ENCODE data around the gene TRMU.

Gene TRMU

DNA sequence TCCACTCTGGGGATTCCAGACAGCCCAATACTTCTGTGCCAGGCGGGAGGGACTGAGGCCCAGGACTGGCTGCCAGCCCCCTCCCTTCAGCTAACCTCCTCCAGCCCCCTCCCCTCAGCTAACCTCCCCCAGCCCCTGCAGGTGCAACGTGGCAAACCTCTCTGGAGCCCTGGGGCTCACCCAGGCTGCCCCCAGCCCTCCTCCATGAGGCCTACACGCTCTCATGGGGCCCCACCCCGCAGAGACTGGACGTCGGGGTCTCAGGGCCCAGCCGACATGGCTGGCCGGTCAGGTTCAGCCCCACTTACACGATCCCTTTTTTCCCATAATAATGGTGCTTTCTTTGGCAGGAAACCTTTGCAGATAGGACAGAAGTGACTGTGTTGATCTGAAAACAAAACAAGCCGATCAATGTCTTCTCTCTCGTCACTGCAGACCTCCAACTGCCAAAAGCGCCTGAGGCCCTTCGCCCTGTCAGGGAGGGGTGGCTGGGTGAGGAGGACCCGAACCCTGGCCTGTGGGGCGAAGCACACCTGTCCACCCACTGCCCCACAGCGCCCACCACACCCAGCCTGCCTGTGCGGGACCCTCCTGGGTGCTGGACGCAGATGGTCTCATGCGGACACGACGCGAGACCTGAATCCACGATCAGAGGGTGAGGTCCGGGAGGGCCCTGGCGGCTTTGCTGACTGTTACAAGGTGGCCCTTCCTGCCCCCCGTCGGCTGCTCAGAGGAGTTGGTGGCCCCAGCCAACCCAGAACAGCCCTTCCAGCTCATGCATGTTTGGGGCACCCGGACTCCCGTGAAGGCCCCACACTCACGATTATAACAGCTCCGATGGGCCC lies 33.6 kb downstream of the TRMU start:
- H3K27me3 ChIP-seq (ENCODE audit: control insufficient read depth in 1 of 2, insufficient read depth in 2 of 2, low read length in 2 of 2) = peaks cover 0 to 12% of the 10 kb centered on the region in 2 donors
- H3K36me3 ChIP-seq (ENCODE audit: control insufficient read depth in 1 of 2, insufficient read depth in 2 of 2, low read length in 2 of 2) = no peaks in the 10 kb centered on the region
- peaks cover 21 to 27% of the 10 kb centered on the region in 2 donors for H3K4me1 ChIP-seq (ENCODE audit: control insufficient read depth in 1 of 2, insufficient read depth in 2 of 2, low read length in 2 of 2)
- H3K9me3 ChIP-seq (ENCODE audit: control insufficient read depth in 1 of 2, low read length in 2 of 2) = no peaks in the 10 kb centered on the region
- H3K9ac ChIP-seq (ENCODE audit: low read depth in 1 of 2, low read length in 2 of 2) = no peak overlapping the region
- H3K4me3 ChIP-seq (ENCODE audit: low read depth in 1 of 2, low read length in 2 of 2) = no peak overlapping the region
- no peak overlapping the region for H3K27ac ChIP-seq (ENCODE audit: low read depth, low read length)

- no peaks in the 10 kb centered on the region for H3K9me3 ChIP-seq (ENCODE audit: control insufficient read depth in 1 of 2, low read length in 2 of 2)
- H3K27ac ChIP-seq (ENCODE audit: low read depth, low read length) = no peak overlapping the region
- H3K4me3 ChIP-seq (ENCODE audit: low read depth in 1 of 2, low read length in 2 of 2) = peak overlapping the region in 1 of 2 donors; percentile 17
- H3K27me3 ChIP-seq (ENCODE audit: control insufficient read depth in 1 of 2, insufficient read depth in 2 of 2, low read length in 2 of 2) = peaks cover 0 to 12% of the 10 kb centered on the region in 2 donors
- peaks cover 30 to 35% of the 10 kb centered on the region in 2 donors for H3K4me1 ChIP-seq (ENCODE audit: control insufficient read depth in 1 of 2, insufficient read depth in 2 of 2, low read length in 2 of 2)
- H3K36me3 ChIP-seq (ENCODE audit: control insufficient read depth in 1 of 2, insufficient read depth in 2 of 2, low read length in 2 of 2) = no peaks in the 10 kb centered on the region
- no peak overlapping the region for H3K9ac ChIP-seq (ENCODE audit: low read depth in 1 of 2, low read length in 2 of 2)
Observed at GRCh38 chr22:46369716-46370583, 34.4 kb downstream of the TRMU start.

DNA sequence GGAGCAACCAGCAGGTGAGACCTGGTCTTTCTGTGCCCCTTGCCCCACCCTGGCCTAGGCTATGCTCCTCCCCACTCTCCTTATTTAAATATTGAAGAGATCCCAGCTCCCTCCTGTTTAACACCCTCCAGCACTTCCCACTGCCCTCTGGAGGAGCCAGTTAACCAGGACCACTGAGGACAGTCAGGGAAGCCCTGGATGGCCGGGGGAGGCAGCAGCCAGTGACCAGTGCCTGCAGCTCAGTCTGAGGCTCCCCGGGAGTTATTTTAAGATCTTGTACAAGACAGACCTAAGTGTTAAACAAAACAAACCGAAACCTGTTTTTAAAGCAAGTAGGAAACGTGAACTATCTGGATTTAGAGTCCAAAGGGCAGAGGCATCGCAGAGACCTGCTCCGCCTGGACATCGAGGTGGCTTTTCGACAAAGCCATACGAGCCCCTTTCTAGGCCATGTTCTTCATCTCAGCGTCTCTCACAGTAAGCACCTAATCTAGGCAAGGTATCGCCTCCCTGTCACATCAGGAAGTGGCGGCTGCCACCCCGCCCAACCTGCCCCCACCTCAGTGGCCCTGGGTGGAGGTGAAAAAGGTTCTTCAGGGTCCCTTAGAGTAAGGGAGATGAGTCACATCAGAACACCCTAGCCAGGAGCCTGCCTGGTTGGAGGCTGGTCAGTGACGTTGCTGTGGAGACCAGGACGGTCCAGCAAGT lies 35.2 kb downstream of the TRMU start:
- Histone ChIP-seq H3K4me3 (ENCODE audit: low read depth in 1 of 2, low read length in 2 of 2) (peak overlapping the region; percentile 17 to 32), H3K4me1 (ENCODE audit: control insufficient read depth in 1 of 2, insufficient read depth in 2 of 2, low read length in 2 of 2) (peaks cover 33 to 38% of the 10 kb centered on the region in 2 donors), H3K9ac (ENCODE audit: low read depth in 1 of 2, low read length in 2 of 2) (no peak overlapping the region), H3K9me3 (ENCODE audit: control insufficient read depth in 1 of 2, low read length in 2 of 2) (peaks cover 0 to 2% of the 10 kb centered on the region in 2 donors), H3K36me3 (ENCODE audit: control insufficient read depth in 1 of 2, insufficient read depth in 2 of 2, low read length in 2 of 2) (no peaks in the 10 kb centered on the region), H3K27ac (ENCODE audit: low read depth, low read length) (no peak overlapping the region), H3K27me3 (ENCODE audit: control insufficient read depth in 1 of 2, insufficient read depth in 2 of 2, low read length in 2 of 2) (peaks cover 0 to 12% of the 10 kb centered on the region in 2 donors)

DNA sequence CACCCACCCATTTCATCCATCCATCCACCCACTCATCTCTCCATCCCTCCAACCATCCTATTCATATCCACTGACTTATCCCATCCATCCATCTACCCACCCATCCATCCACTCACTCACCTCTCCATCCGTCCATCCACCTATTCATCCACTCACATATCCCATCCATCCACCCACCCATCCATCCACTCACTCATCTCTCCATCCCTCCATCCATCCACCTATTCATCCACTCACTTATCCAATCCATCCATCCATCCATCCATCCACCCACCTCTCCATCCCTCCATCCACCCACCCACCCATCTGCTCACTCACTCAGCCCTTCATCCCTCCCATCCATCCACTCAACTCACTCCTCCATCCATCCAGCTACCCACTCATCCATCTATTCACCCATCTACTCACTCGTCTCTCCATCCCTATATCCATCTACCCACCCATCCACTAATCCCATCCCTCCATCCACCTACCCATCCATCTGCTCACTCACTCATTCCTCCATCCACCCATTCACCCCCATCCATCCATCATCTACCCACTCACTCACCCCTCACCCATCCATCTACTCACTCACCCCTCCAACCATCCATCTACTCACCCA lies 36.2 kb downstream of the TRMU start:
- no peaks in the 10 kb centered on the region for H3K36me3 ChIP-seq (ENCODE audit: control insufficient read depth in 1 of 2, insufficient read depth in 2 of 2, low read length in 2 of 2)
- H3K9ac ChIP-seq (ENCODE audit: low read depth in 1 of 2, low read length in 2 of 2) = no peak overlapping the region
- H3K27me3 ChIP-seq (ENCODE audit: control insufficient read depth in 1 of 2, insufficient read depth in 2 of 2, low read length in 2 of 2) = peaks cover 0 to 12% of the 10 kb centered on the region in 2 donors
- no peak overlapping the region for H3K27ac ChIP-seq (ENCODE audit: low read depth, low read length)
- peaks cover 34 to 38% of the 10 kb centered on the region in 2 donors for H3K4me1 ChIP-seq (ENCODE audit: control insufficient read depth in 1 of 2, insufficient read depth in 2 of 2, low read length in 2 of 2)
- peaks cover 0 to 4% of the 10 kb centered on the region in 2 donors for H3K9me3 ChIP-seq (ENCODE audit: control insufficient read depth in 1 of 2, low read length in 2 of 2)
- no peak overlapping the region for H3K4me3 ChIP-seq (ENCODE audit: low read depth in 1 of 2, low read length in 2 of 2)

DNA sequence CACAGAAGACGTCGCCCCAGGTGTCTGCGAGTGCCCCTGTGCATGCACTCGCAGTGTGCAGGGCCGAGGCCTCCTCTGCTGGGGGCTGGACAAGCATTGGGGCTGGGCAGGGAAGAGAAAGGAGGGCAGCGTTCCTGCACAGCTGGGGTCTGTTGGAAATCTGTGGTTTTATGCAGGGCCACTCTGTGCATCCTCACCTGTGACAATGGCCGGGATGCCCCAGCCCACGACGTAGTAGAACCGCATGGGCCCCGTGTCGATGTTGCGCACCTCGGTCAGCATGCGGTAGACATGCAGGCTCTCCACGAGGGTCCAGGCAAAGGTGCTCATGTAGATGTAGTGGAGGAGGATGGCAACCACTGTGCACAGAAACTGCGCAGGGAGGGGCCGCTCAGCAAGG lies 37.2 kb downstream of the TRMU start:
- Histone ChIP-seq H3K27me3 (ENCODE audit: control insufficient read depth in 1 of 2, insufficient read depth in 2 of 2, low read length in 2 of 2) (peaks cover 0 to 6% of the 10 kb centered on the region in 2 donors), H3K36me3 (ENCODE audit: control insufficient read depth in 1 of 2, insufficient read depth in 2 of 2, low read length in 2 of 2) (no peaks in the 10 kb centered on the region), H3K4me1 (ENCODE audit: control insufficient read depth in 1 of 2, insufficient read depth in 2 of 2, low read length in 2 of 2) (peaks cover 42 to 43% of the 10 kb centered on the region in 2 donors), H3K27ac (ENCODE audit: low read depth, low read length) (no peak overlapping the region), H3K9me3 (ENCODE audit: control insufficient read depth in 1 of 2, low read length in 2 of 2) (peaks cover 0 to 4% of the 10 kb centered on the region in 2 donors), H3K9ac (ENCODE audit: low read depth in 1 of 2, low read length in 2 of 2) (no peak overlapping the region), H3K4me3 (ENCODE audit: low read depth in 1 of 2, low read length in 2 of 2) (no peak overlapping the region)

- Histone ChIP-seq H3K9ac (ENCODE audit: low read depth in 1 of 2, low read length in 2 of 2) (no peak overlapping the region), H3K36me3 (ENCODE audit: control insufficient read depth in 1 of 2, insufficient read depth in 2 of 2, low read length in 2 of 2) (no peaks in the 10 kb centered on the region)
Observed at GRCh38 chr22:46373159-46373558, 37.6 kb downstream of the TRMU start.

GRCh38 chr22:46373921-46374662 lies 38.6 kb downstream of the TRMU start:
- H3K9ac ChIP-seq (ENCODE audit: low read depth in 1 of 2, low read length in 2 of 2) = no peak overlapping the region
- no peaks in the 10 kb centered on the region for H3K36me3 ChIP-seq (ENCODE audit: control insufficient read depth in 1 of 2, insufficient read depth in 2 of 2, low read length in 2 of 2)
- peaks cover 0 to 6% of the 10 kb centered on the region in 2 donors for H3K27me3 ChIP-seq (ENCODE audit: control insufficient read depth in 1 of 2, insufficient read depth in 2 of 2, low read length in 2 of 2)
- no peak overlapping the region for H3K4me3 ChIP-seq (ENCODE audit: low read depth in 1 of 2, low read length in 2 of 2)
- peaks cover 0 to 4% of the 10 kb centered on the region in 2 donors for H3K9me3 ChIP-seq (ENCODE audit: control insufficient read depth in 1 of 2, low read length in 2 of 2)
- peaks cover 56% of the 10 kb centered on the region in 2 donors for H3K4me1 ChIP-seq (ENCODE audit: control insufficient read depth in 1 of 2, insufficient read depth in 2 of 2, low read length in 2 of 2)
- no peak overlapping the region for H3K27ac ChIP-seq (ENCODE audit: low read depth, low read length)

More at GRCh38 chr22:46373159-46373558, 37.6 kb downstream of the TRMU start:
- Histone ChIP-seq H3K4me3 (ENCODE audit: low read depth in 1 of 2, low read length in 2 of 2) (no peak overlapping the region), H3K27ac (ENCODE audit: low read depth, low read length) (no peak overlapping the region), H3K27me3 (ENCODE audit: control insufficient read depth in 1 of 2, insufficient read depth in 2 of 2, low read length in 2 of 2) (peaks cover 0 to 6% of the 10 kb centered on the region in 2 donors), H3K4me1 (ENCODE audit: control insufficient read depth in 1 of 2, insufficient read depth in 2 of 2, low read length in 2 of 2) (peaks cover 47% of the 10 kb centered on the region in 2 donors), H3K9me3 (ENCODE audit: control insufficient read depth in 1 of 2, low read length in 2 of 2) (peaks cover 0 to 4% of the 10 kb centered on the region in 2 donors)

- peaks cover 0 to 6% of the 10 kb centered on the region in 2 donors for H3K27me3 ChIP-seq (ENCODE audit: control insufficient read depth in 1 of 2, insufficient read depth in 2 of 2, low read length in 2 of 2)
- H3K27ac ChIP-seq (ENCODE audit: low read depth, low read length) = no peak overlapping the region
- peak overlapping the region; percentile 20 to 36 for H3K4me3 ChIP-seq (ENCODE audit: low read depth in 1 of 2, low read length in 2 of 2)
- H3K36me3 ChIP-seq (ENCODE audit: control insufficient read depth in 1 of 2, insufficient read depth in 2 of 2, low read length in 2 of 2) = no peaks in the 10 kb centered on the region
- H3K4me1 ChIP-seq (ENCODE audit: control insufficient read depth in 1 of 2, insufficient read depth in 2 of 2, low read length in 2 of 2) = peaks cover 60 to 62% of the 10 kb centered on the region in 2 donors
- no peak overlapping the region for H3K9ac ChIP-seq (ENCODE audit: low read depth in 1 of 2, low read length in 2 of 2)
- peaks cover 0 to 4% of the 10 kb centered on the region in 2 donors for H3K9me3 ChIP-seq (ENCODE audit: control insufficient read depth in 1 of 2, low read length in 2 of 2)
Observed at GRCh38 chr22:46374663-46375474, 39.4 kb downstream of the TRMU start.
